Right ventricle myocardium superior (tissue), 1 donor: ENCODE measurements around the gene ZNF598. TPM values are rescaled to one million over a fixed set of nuclear protein-coding genes. Genes with fewer than 3 reads are reported as not detected.

Experiments
- ATAC-seq: fragments of 200-7000 bp; cut with Tn5 transposase; one replicate; pipeline ENCODE4 v1.9.1; 2020; ENCODE audit warnings: mild to moderate bottlenecking; ENCODE audit not compliant: poor library complexity
- DNase-seq: peaks from one replicate; pipeline ENCODE4 v3.0.0-alpha.2; 2020
- intact Hi-C: fragments of 100-400 bp; cut with DNase I; formaldehyde crosslinking; loops from one replicate; pipeline ENCODE4 v1.11.2; 2022
- long read RNA-seq: library from polyadenylated mRNA; unstranded; transcript quantifications from one replicate; pipeline ENCODE4 v2.0.0, GENCODE V29; 2021
- total RNA-seq: library from RNA; stranded (reverse); fragmentation: NEBNext Ultra II Directional; extraction: Animal tissue kit (Norgen Biotek cat#: 25700); gene quantifications from one replicate; pipeline ENCODE4 v1.2.1, GENCODE V29; 2021
- donor health status: DM: no; HTN: yes; CAD: no; lungs with severe emphysema.

Gene ZNF598
- 17.2 TPM for total RNA-seq
- long read RNA-seq, transcript ZNF598-204 (12 exons, 3,371 nt): major isoform, 9 of 46 reads
- long read RNA-seq, partial matches to known transcripts: 8 of 46 reads
- long read RNA-seq, other reads (novel, unspliced or antisense): 25 of 46 reads

- ATAC-seq (peak; percentile 98), DNase-seq (peak; percentile 90)
- intact Hi-C loops: no loop called here
Observed at GRCh38 chr16:2009791-2010510, at the start of gene ZNF598. ZNF598 (minus strand) TSS chr16:2009821.

GRCh38 chr16:2058872-2059271, 49.3 kb upstream of the ZNF598 start:
- DNase-seq (no peak), ATAC-seq (no peak)
- intact Hi-C loops: no loop called here

- intact Hi-C loops: no loop called here
- ATAC-seq (no peak), DNase-seq (no peak)
Observed at GRCh38 chr16:2058420-2058819, 48.8 kb upstream of the ZNF598 start.

- no peak for DNase-seq
- ATAC-seq: no peak
- intact Hi-C loops: no loop called here
Observed at GRCh38 chr16:2057438-2057837, 47.8 kb upstream of the ZNF598 start.

- ATAC-seq: no peak
Observed at GRCh38 chr16:2056681-2057407, 47.2 kb upstream of the ZNF598 start.

GRCh38 chr16:2056077-2056476, 46.5 kb upstream of the ZNF598 start:
- DNase-seq (no peak), ATAC-seq (peak; percentile 28)
- intact Hi-C loops: no loop called here

More at GRCh38 chr16:2056681-2057407, 47.2 kb upstream of the ZNF598 start:
- intact Hi-C loops: no loop called here
- no peak for DNase-seq

GRCh38 chr16:2054543-2055245, 45.1 kb upstream of the ZNF598 start:
- intact Hi-C loops: no loop called here
- DNase-seq (no peak), ATAC-seq (no peak)

GRCh38 chr16:2053897-2054296, 44.3 kb upstream of the ZNF598 start:
- no peak for DNase-seq
- ATAC-seq: no peak
- intact Hi-C loops: no loop called here

GRCh38 chr16:2053211-2053610, 43.6 kb upstream of the ZNF598 start:
- no peak for ATAC-seq
- intact Hi-C loops: no loop called here
- no peak for DNase-seq

- intact Hi-C loops: no loop called here
- DNase-seq: no peak
- no peak for ATAC-seq
Observed at GRCh38 chr16:2048116-2048543, 38.5 kb upstream of the ZNF598 start.

- DNase-seq (peak; percentile 98), ATAC-seq (peak; percentile 98)
- intact Hi-C loops: no loop called here
Observed at GRCh38 chr16:2047330-2048115, 37.9 kb upstream of the ZNF598 start, which contains the start of the genes NTHL1 and TSC2. NTHL1 (minus strand) TSS chr16:2047834; CDS start chr16:2047823, 11 bp downstream. TSC2 (plus strand) TSS chr16:2047985; CDS start chr16:2048616, 631 bp downstream.

- intact Hi-C loops: no loop called here
- DNase-seq: no peak
Observed at GRCh38 chr16:2046893-2047329, 37.3 kb upstream of the ZNF598 start.

GRCh38 chr16:2045965-2046892, 36.6 kb upstream of the ZNF598 start:
- DNase-seq (no peak), ATAC-seq (no peak)
- intact Hi-C loops: no loop called here

More at GRCh38 chr16:2046893-2047329, 37.3 kb upstream of the ZNF598 start:
- no peak for ATAC-seq

GRCh38 chr16:2044541-2044940, 34.9 kb upstream of the ZNF598 start:
- DNase-seq (no peak), ATAC-seq (no peak)
- intact Hi-C loops: no loop called here

GRCh38 chr16:2043667-2044451, 34.2 kb upstream of the ZNF598 start:
- DNase-seq (peak; percentile 79), ATAC-seq (no peak)
- intact Hi-C loops: no loop called here

GRCh38 chr16:2042986-2043666, 33.5 kb upstream of the ZNF598 start:
- DNase-seq: no peak
- intact Hi-C loops: no loop called here
- no peak for ATAC-seq
